ENCODE results near the gene SEPTIN6.

SEPTIN6 gene

DNA sequence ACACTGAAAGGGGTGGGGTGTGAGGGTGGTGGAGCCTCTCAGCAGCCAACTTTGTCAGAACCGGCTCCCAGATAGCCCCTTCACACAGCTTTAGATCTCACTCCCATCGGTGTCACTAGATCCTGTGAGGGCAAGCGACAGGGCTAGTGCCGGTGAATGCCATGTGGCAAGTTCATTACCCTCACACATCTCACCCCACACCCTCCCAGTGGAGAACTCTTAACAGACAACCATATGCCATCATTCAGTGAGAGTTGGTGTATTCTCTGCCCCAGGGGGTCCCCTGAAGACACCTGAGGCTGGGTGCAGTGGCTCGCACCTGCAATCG, 15.3 kb downstream of the SEPTIN6 start:
- no peak overlapping the region for H2BK120ac ChIP-seq (ENCODE audit: low read depth, low read length)
- H3K18ac ChIP-seq (ENCODE audit: low read length): no peak overlapping the region
- H3K4me3 ChIP-seq (ENCODE audit: low read length in 2 of 2): no peak overlapping the region
- H2BK15ac ChIP-seq (ENCODE audit: low read length): no peak overlapping the region
- no peak overlapping the region for H2BK12ac ChIP-seq (ENCODE audit: low read length)
- no CpG with 5 or more reads among the region's 6 CpGs for WGBS, 2 donors (ENCODE audit: extremely low coverage in 2 of 2, insufficient read length in 2 of 2, insufficient replicate concordance in 1 of 2)
- no peak overlapping the region for H2BK5ac ChIP-seq (ENCODE audit: low read length)
- H2AK5ac ChIP-seq (ENCODE audit: low read depth, low read length): no peak overlapping the region
- H3K14ac ChIP-seq (ENCODE audit: low read length): no peak overlapping the region
- H2AFZ ChIP-seq (ENCODE audit: low read length): no peak overlapping the region
- H3K9ac ChIP-seq (ENCODE audit: low read depth, low read length, poor library complexity): no peak overlapping the region
- H4K8ac ChIP-seq (ENCODE audit: low read depth, low read length): no peak overlapping the region
- no peaks in the 10 kb centered on the region for H3K27me3 ChIP-seq (ENCODE audit: control insufficient read depth in 3 of 3, insufficient read depth in 3 of 3, low read depth in 1 of 3, low read length in 3 of 3)
- H4K91ac ChIP-seq (ENCODE audit: low read depth, low read length, poor library complexity): no peak overlapping the region
- no peaks in the 10 kb centered on the region for H3K79me1 ChIP-seq (ENCODE audit: low read depth, low read length)
- no peaks in the 10 kb centered on the region for H3K4me1 ChIP-seq (ENCODE audit: control insufficient read depth in 2 of 2, insufficient read depth in 1 of 2, low read depth in 1 of 2, low read length in 2 of 2)
- no peak overlapping the region for H3K27ac ChIP-seq (replicated peaks; ENCODE audit: low read length)
- DNase-seq (ENCODE audit: low spot score): no peak
- no peak overlapping the region for H3K4me2 ChIP-seq (ENCODE audit: insufficient read depth, low read length, poor library complexity, severe bottlenecking)
- no peak overlapping the region for H3K23ac ChIP-seq (ENCODE audit: low read depth, low read length, poor library complexity)
- H3K36me3 ChIP-seq (replicated peaks in 1 of 2; ENCODE audit: control insufficient read depth in 2 of 2, insufficient read depth in 2 of 2, low read length in 2 of 2): peaks cover 0 to 6% of the 10 kb centered on the region in 2 donors
- no peaks in the 10 kb centered on the region for H3K9me3 ChIP-seq (replicated peaks in 1 of 2; ENCODE audit: control insufficient read depth in 2 of 2, insufficient read depth in 1 of 2, low read depth in 1 of 2, low read length in 2 of 2)
- H3K4ac ChIP-seq (ENCODE audit: low read length): no peak overlapping the region

DNA sequence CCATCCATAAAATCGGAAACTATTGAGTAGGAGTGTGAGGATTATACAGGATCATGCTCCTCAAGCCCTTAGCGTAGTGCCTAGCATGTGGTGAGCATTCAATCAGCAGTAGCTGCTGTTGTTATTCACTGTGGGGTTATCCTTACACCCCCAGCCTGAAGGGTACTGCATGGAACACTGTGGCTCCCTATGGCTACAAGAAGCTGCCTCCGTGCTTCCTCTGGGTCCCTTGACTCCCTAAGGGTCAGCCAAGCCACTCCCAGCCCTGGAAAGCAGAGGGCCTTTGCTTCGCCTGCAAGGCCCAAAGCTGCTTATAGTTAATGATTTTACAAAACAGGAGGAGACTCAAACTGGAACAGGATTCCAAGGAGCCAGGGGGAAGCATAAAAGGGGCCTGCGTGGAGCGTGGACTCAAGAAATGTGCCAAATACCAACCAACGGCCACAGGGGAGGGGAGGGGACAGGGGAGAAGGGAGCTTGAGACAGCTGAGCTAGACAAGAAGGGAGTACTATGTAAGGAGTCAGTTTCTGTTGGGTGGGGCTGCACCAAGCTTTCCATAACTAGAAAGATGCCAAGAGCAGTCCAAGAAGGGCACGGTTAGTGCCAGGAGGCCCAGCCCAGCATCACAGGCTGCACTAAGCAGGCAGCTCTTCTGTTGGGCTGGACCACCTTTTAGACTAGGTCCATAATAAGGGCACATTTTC, 15.9 kb downstream of the SEPTIN6 start:
- Histone ChIP-seq H3K18ac (ENCODE audit: low read length) (no peak overlapping the region), H3K4ac (ENCODE audit: low read length) (no peak overlapping the region), H2BK5ac (ENCODE audit: low read length) (no peak overlapping the region), H3K79me1 (ENCODE audit: low read depth, low read length) (no peaks in the 10 kb centered on the region), H3K4me1 (ENCODE audit: control insufficient read depth in 2 of 2, insufficient read depth in 1 of 2, low read depth in 1 of 2, low read length in 2 of 2) (no peaks in the 10 kb centered on the region), H3K27ac (replicated peaks; ENCODE audit: low read length) (no peak overlapping the region), H2AFZ (ENCODE audit: low read length) (no peak overlapping the region), H3K4me3 (ENCODE audit: low read length in 2 of 2) (no peak overlapping the region), H3K9ac (ENCODE audit: low read depth, low read length, poor library complexity) (no peak overlapping the region), H3K14ac (ENCODE audit: low read length) (no peak overlapping the region), H3K23ac (ENCODE audit: low read depth, low read length, poor library complexity) (no peak overlapping the region), H3K4me2 (ENCODE audit: insufficient read depth, low read length, poor library complexity, severe bottlenecking) (no peak overlapping the region), H4K91ac (ENCODE audit: low read depth, low read length, poor library complexity) (no peak overlapping the region), H3K9me3 (replicated peaks in 1 of 2; ENCODE audit: control insufficient read depth in 2 of 2, insufficient read depth in 1 of 2, low read depth in 1 of 2, low read length in 2 of 2) (no peaks in the 10 kb centered on the region), H3K27me3 (ENCODE audit: control insufficient read depth in 3 of 3, insufficient read depth in 3 of 3, low read depth in 1 of 3, low read length in 3 of 3) (no peaks in the 10 kb centered on the region), H4K8ac (ENCODE audit: low read depth, low read length) (no peak overlapping the region), H2BK120ac (ENCODE audit: low read depth, low read length) (no peak overlapping the region), H2BK15ac (ENCODE audit: low read length) (no peak overlapping the region), H2BK12ac (ENCODE audit: low read length) (no peak overlapping the region), H3K36me3 (replicated peaks in 1 of 2; ENCODE audit: control insufficient read depth in 2 of 2, insufficient read depth in 2 of 2, low read length in 2 of 2) (peaks cover 0 to 6% of the 10 kb centered on the region in 2 donors), H2AK5ac (ENCODE audit: low read depth, low read length) (no peak overlapping the region)
- no CpG with 5 or more reads among the region's 8 CpGs for WGBS, 2 donors (ENCODE audit: extremely low coverage in 2 of 2, insufficient read length in 2 of 2, insufficient replicate concordance in 1 of 2)
- no peak for DNase-seq (ENCODE audit: low spot score)

DNA sequence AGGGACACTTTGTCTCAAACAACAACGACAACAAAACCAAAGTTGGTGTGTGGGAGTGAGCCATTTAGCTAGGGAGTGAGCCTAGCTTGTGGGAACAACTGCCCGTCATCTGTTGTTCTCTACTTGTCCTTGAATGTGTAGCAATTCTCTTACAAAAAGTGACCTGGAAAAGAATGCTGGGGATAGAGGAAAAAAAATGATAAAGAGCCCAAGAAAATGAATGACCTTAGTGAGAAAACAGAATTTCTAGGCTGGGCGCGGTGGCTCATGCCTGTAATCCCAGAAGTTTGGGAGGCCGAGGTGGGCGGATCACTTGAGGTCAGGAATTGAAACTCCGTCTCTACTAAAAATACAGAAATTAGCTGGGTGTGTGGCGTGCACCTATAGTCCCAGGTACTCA, 19.6 kb downstream of the SEPTIN6 start:
- H2BK12ac ChIP-seq (ENCODE audit: low read length): no peak overlapping the region
- no peak overlapping the region for H2AFZ ChIP-seq (ENCODE audit: low read length)
- peaks cover 0 to 14% of the 10 kb centered on the region in 2 donors for H3K36me3 ChIP-seq (replicated peaks in 1 of 2; ENCODE audit: control insufficient read depth in 2 of 2, insufficient read depth in 2 of 2, low read length in 2 of 2)
- H2BK5ac ChIP-seq (ENCODE audit: low read length): no peak overlapping the region
- no peak overlapping the region for H3K4me2 ChIP-seq (ENCODE audit: insufficient read depth, low read length, poor library complexity, severe bottlenecking)
- H3K4ac ChIP-seq (ENCODE audit: low read length): no peak overlapping the region
- H3K14ac ChIP-seq (ENCODE audit: low read length): no peak overlapping the region
- WGBS, 2 donors (ENCODE audit: extremely low coverage in 2 of 2, insufficient read length in 2 of 2, insufficient replicate concordance in 1 of 2): no CpG with 5 or more reads among the region's 8 CpGs
- no peaks in the 10 kb centered on the region for H3K9me3 ChIP-seq (replicated peaks in 1 of 2; ENCODE audit: control insufficient read depth in 2 of 2, insufficient read depth in 1 of 2, low read depth in 1 of 2, low read length in 2 of 2)
- no peak overlapping the region for H2AK5ac ChIP-seq (ENCODE audit: low read depth, low read length)
- H3K9ac ChIP-seq (ENCODE audit: low read depth, low read length, poor library complexity): no peak overlapping the region
- H3K79me1 ChIP-seq (ENCODE audit: low read depth, low read length): no peaks in the 10 kb centered on the region
- H4K8ac ChIP-seq (ENCODE audit: low read depth, low read length): no peak overlapping the region
- no peak overlapping the region for H3K18ac ChIP-seq (ENCODE audit: low read length)
- no peak overlapping the region for H3K27ac ChIP-seq (replicated peaks; ENCODE audit: low read length)
- H4K91ac ChIP-seq (ENCODE audit: low read depth, low read length, poor library complexity): no peak overlapping the region
- peaks cover 0 to 5% (median 0%) of the 10 kb centered on the region in 3 experiments for H3K27me3 ChIP-seq (ENCODE audit: control insufficient read depth in 3 of 3, insufficient read depth in 3 of 3, low read depth in 1 of 3, low read length in 3 of 3)
- no peak overlapping the region for H3K4me3 ChIP-seq (ENCODE audit: low read length in 2 of 2)
- H2BK120ac ChIP-seq (ENCODE audit: low read depth, low read length): no peak overlapping the region
- H2BK15ac ChIP-seq (ENCODE audit: low read length): no peak overlapping the region
- no peak overlapping the region for H3K23ac ChIP-seq (ENCODE audit: low read depth, low read length, poor library complexity)
- H3K4me1 ChIP-seq (ENCODE audit: control insufficient read depth in 2 of 2, insufficient read depth in 1 of 2, low read depth in 1 of 2, low read length in 2 of 2): no peaks in the 10 kb centered on the region
- DNase-seq (ENCODE audit: low spot score): no peak

GRCh38 chrX:119672426-119672825, 20.5 kb downstream of the SEPTIN6 start:
- no peak overlapping the region for H3K18ac ChIP-seq (ENCODE audit: low read length)
- H3K4me2 ChIP-seq (ENCODE audit: insufficient read depth, low read length, poor library complexity, severe bottlenecking): no peak overlapping the region
- no peaks in the 10 kb centered on the region for H3K9me3 ChIP-seq (replicated peaks in 1 of 2; ENCODE audit: control insufficient read depth in 2 of 2, insufficient read depth in 1 of 2, low read depth in 1 of 2, low read length in 2 of 2)
- no peak overlapping the region for H2AFZ ChIP-seq (ENCODE audit: low read length)
- no peak for DNase-seq (ENCODE audit: low spot score)
- no peak overlapping the region for H3K4me3 ChIP-seq (ENCODE audit: low read length in 2 of 2)
- no peak overlapping the region for H3K14ac ChIP-seq (ENCODE audit: low read length)
- peaks cover 0 to 14% of the 10 kb centered on the region in 2 donors for H3K36me3 ChIP-seq (replicated peaks in 1 of 2; ENCODE audit: control insufficient read depth in 2 of 2, insufficient read depth in 2 of 2, low read length in 2 of 2)
- H4K91ac ChIP-seq (ENCODE audit: low read depth, low read length, poor library complexity): no peak overlapping the region
- H3K4ac ChIP-seq (ENCODE audit: low read length): no peak overlapping the region
- H2AK5ac ChIP-seq (ENCODE audit: low read depth, low read length): no peak overlapping the region
- H2BK12ac ChIP-seq (ENCODE audit: low read length): no peak overlapping the region
- no peaks in the 10 kb centered on the region for H3K79me1 ChIP-seq (ENCODE audit: low read depth, low read length)
- no peak overlapping the region for H2BK5ac ChIP-seq (ENCODE audit: low read length)
- no peak overlapping the region for H3K9ac ChIP-seq (ENCODE audit: low read depth, low read length, poor library complexity)
- no peak overlapping the region for H2BK120ac ChIP-seq (ENCODE audit: low read depth, low read length)
- H3K27ac ChIP-seq (replicated peaks; ENCODE audit: low read length): no peak overlapping the region
- WGBS, 2 donors (ENCODE audit: extremely low coverage in 2 of 2, insufficient read length in 2 of 2, insufficient replicate concordance in 1 of 2): no CpG with 5 or more reads among the region's 2 CpGs
- no peaks in the 10 kb centered on the region for H3K4me1 ChIP-seq (ENCODE audit: control insufficient read depth in 2 of 2, insufficient read depth in 1 of 2, low read depth in 1 of 2, low read length in 2 of 2)
- H2BK15ac ChIP-seq (ENCODE audit: low read length): no peak overlapping the region
- H4K8ac ChIP-seq (ENCODE audit: low read depth, low read length): no peak overlapping the region
- no peak overlapping the region for H3K23ac ChIP-seq (ENCODE audit: low read depth, low read length, poor library complexity)
- peaks cover 0 to 5% (median 0%) of the 10 kb centered on the region in 3 experiments for H3K27me3 ChIP-seq (ENCODE audit: control insufficient read depth in 3 of 3, insufficient read depth in 3 of 3, low read depth in 1 of 3, low read length in 3 of 3)
